ENCODE measurements around the gene SEC31A.
"Not testable (repeated sequence)": the region's sequence is repeated elsewhere in the genome, so short reads cannot be mapped to it uniquely, and the experiment has no call there.

SEC31A gene

GRCh38 chr4:82833696-82834313, 57.1 kb downstream of the SEC31A start:
- DNase-seq = no peak

DNA sequence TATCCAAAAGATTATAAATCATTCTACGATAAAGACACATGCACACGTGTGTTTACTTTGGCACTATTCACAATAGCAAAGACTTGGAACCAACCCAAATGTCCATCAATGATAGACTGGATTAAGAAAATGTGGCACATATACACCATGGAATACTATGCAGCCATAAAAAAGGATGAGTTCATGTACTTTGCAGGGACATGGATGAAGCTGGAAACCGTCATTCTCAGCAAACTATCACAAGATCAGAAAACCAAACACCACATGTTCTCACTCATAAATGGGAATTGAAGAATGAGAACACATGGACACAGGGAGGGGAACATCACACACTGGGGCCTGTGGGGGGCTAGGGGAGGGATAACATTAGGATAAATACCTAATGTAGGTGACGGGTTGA, 57.9 kb downstream of the SEC31A start:
- not testable (repeated sequence) for DNase-seq

- DNase-seq = no peak
Observed at GRCh38 chr4:82825425-82825824, 65.5 kb downstream of the SEC31A start.

- no peak for DNase-seq
Observed at GRCh38 chr4:82823062-82823461, 67.9 kb downstream of the SEC31A start.

DNA sequence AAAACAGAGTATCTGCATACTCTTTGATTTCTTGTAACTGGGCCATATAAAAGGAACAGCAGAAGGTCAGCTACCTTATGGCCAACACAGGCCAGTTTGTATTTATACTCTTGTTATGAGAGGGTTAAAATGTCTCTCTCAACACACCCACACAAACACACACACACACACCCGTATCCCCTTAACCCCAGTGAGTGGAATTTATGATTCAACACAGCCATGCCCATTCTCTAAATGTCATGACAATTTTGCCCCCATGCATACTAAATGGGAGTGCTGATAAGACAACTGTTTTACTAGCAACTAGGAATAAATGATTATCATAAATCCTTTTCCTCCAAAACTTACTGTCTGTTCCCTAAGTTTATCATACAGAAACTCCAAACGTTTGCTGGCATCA, 70.3 kb downstream of the SEC31A start:
- DNase-seq = no peak

DNA sequence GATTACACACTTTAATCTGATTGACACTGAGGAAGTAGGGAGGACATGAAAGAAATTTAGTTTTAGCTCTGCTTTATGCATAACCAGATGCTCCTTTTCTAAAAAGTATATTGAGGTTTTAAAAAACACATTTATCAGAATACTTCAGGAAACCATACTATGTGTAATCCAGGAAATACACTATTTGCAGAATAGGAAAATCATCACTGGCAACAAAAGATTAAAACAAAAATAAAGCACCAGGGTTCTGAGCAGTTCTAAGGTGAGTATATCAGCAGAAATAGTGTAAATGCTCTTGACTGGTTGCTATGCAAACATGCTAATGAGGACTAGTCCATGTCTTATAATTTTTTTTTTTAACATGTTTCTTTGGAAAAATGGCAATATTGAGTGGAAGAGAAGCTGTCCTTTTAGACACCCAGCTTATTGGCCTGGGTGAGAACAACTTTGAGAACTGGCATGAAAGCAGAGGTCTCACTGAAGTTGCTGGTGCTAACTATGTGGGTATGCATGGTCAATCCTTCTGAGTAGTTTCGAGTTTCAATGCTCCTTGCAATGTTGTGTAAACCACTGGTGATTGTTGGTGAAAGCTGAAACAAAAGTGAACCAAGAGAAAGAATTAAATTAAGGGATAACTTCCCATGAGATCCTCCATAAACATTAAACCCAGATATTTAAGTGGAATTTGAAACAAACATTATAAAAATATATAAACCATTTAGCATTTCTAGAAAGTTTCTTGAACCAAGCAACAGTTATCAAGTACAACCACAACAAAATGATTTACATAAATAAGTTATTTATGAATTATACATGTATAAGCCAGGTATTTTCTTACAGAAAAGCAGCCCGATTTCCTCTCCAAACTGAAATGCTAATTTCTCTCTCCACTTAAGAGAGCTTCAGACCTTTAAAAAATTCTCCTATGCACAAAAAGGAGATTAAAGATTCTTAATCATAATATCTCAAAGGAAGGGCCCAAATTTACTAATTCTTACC, 72.0 kb downstream of the SEC31A start:
- DNase-seq = no peak

DNA sequence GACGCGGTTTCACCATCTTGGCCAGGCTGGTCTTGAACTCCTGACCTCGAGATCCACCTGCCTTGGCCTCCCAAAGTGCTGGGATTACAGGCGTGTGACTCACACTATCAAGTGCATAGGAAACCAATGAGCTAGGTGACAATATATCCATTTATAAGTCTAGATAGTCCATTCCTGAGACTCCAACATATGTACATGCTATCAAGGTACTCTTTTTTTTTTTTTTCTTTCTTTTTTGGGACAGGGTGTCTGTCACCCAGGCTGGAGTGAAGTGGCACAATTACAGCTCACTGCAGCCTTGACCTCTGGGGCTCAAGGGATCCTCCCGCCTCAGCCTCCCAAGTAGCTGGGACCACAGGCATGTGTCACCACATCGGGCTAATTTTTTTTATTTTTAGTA, 74.1 kb downstream of the SEC31A start:
- not testable (repeated sequence) for DNase-seq

GRCh38 chr4:82814034-82814433, 76.9 kb downstream of the SEC31A start:
- no peak for DNase-seq

DNA sequence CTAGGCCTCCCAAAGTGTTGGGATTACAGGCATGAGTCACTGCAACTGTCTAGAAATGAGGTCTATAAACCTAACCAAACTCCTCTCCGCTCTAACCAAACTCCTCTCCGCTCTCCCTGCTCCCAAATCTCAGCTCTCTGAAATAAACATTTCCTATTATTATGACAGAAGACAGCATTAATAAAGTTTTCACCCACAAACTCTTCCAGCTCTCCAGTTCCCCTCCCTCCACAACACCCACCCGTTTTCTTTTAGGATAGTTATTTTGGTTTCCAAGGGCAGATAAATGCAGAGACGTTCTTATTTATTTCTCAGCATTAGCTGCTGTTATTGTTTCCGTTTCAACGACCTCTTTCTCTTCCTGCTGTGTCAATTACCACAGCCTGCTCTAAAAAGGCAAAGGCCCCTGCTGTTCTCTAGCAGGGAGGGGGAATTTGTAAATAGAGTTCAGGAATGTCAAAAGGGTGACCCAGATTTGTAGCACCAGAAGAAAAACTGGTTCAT, 79.1 kb downstream of the SEC31A start:
- DNase-seq = peak; percentile 35

DNA sequence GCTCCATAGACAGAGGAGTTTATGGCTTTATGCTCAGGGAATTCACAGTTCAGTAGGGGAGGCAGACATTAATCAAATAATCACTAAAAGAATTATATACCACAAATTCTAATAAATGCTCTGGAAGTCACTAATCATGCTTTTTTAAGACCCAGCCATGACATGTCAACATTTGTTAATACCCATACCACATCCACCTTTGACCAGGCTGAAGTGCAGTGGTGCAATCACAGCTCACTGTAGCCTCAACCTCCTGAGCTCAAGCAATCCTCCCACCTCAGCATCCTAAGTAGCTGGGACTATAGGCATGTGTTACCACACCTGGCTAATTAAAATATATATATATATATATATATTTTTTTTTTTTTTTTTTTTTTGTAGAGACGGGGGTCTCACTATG, 79.6 kb downstream of the SEC31A start:
- no peak for DNase-seq

DNA sequence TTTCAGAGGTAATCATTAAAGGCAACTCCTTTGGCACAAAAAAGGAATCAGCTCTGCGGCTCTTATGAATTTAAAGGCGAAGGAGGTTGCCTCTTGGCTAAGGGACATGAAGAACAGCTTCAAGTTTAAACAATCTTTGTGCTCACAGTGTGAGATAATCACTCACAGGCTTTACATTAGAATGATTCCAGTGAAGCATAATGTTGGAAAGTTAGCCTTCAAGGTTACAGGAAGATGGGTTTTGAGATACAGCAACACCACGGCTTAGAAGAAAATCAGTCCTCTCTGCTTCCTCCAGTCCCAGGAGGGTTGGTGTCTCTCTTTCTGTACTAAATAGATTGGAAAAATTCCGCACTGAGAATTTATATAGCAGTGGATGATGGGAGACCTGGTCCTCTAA, 80.8 kb downstream of the SEC31A start:
- DNase-seq = no peak

DNA sequence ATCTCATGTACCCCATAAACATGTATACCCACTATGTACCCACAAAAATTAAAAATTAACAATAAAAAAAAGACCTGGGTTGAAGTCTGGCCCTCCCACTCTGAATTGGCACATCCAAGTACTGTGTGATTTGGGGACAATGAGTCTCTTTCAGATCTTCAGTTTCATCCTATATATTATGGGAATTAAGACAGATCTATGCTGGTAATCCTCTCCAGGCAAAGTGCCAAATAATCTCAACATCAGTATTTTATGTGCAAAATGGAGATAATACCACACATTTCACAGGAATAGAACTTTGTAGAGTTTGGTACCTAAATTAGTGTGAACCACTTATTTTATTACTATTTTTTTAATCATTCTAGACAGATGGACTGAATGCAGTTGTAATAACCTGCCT, 81.3 kb downstream of the SEC31A start:
- DNase-seq = no peak

GRCh38 chr4:82803746-82804145, 87.2 kb downstream of the SEC31A start:
- DNase-seq = no peak

- DNase-seq = no peak
Observed at GRCh38 chr4:82802911-82803310, 88.0 kb downstream of the SEC31A start.

GRCh38 chr4:82801910-82802521, 88.9 kb downstream of the SEC31A start:
- DNase-seq = no peak

DNA sequence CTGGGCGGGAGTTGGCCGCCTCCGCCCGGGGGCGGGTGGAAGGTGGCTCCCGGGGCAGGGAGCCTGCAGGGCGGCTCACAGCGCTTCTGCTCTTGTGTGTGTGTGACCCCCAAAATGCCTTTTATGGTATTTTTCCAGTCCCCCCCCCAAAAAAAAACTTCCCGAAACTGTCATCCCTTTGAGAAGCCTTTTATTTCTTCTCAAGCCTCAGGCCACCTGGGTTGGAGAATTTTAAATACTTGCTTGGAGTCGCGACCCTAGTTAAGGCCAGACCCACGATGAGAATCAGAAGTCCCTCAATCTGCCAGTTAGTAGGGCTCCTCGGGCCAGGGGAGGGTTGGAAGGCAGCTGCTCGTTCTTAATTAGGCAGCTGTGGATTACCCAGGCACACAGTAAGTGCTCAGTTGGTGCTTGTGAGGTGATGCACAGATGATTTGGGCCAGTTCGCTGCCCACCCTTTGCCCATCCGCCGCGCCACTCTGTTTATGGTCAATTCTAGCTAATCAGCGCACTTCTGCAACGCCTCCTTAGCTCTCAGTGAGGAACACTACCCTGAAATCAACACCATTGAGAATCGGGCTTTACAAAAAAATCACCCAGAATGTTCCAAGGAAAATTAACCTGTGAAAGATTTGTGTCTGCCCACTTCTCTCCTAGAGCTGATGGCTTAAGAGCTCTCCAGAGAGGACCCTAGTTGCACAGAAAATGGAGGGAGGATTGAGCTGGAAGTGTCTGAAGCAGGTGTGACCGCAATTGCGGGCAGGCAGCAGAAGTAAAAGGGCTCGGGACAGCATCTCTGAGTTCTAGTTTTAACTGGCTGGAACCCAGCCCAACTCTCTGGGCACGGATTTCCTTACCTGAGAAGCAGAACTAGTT, 91.7 kb downstream of the SEC31A start:
- no peak for DNase-seq

DNA sequence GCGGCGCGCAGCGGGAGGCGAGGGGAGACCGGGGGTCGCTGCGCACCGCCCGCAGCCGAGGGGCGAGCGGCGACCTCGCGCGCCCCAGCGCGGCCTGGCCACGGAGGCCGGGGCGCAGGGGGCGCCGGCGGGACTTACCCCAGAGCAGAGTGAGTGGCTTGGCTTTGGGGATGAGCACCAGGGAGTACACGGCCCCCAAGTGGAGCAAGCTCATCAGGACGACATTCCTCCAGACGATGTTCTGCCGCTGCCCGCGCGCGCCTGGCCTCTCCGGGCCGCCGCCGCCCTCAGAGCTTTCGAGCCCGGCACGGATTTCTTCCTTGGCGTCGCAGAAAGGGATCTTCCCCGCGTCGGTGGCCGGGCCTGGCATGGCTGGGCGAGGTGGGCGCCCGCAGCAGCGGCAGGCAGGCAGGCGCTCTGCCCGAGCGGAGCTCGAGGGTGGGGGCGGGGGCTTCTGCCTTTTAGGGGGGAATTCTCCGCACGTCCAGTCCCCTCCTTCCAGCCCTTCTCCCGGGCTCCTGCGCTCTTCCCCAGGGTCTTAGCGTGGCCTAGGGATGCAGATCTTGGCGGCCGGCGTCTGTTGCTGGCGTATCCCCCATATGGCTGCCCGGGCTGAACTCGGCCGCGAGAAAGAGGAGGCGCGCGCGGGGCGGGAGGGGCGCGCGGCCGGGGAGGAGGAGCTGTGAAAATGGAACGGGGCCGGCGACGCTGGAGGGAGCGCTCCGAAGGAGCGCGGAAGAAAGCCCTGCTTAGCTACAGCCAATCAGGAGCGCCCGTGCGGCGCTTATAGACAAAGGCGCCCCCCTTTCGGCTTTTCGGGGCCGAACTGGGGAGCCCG, 92.6 kb downstream of the SEC31A start, which contains the start of gene SCD5:
TSS of gene SCD5 (minus strand) at position 629 of the 838 bp plus-strand sequence. CDS start at position 370, 259 bp downstream.
- no peak for DNase-seq

DNA sequence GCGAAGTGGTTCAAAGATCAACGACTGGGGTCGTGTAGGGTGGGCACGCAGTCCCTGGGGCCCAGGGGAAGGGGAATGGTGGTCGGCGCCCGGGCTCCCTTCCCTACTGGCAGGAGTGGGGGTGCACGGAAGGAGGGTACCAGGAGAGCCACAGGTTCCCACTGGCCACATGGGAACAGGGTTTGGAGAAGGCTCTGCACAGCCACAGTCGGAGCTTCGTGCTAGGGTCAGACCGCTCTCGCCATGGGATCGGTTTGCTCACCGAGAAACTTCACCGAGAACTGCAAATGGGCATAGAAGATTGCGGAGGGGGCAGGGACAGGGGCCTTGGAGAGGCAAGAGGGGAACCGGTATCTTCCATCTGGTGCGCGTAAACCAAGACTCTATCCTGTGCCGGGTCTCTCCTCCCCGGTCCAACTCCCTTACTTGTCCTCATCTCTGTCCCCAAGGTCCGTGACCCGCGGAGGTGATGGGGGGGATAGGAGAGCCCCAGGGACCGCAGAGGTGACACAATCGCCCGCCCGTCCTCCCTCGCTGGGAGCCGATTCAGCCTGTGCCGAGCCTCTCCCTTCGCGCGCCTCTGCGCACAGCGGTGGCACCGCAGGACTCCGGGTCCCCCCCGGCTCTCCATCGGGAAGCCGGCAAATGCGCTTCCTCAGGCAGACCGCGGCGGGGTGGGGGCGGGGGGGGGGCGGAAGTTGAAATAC, 93.4 kb downstream of the SEC31A start:
- no peak for DNase-seq

GRCh38 chr4:82797040-82797404, 93.9 kb downstream of the SEC31A start:
- no peak for DNase-seq

- DNase-seq = no peak
Observed at GRCh38 chr4:82792912-82793649, 97.9 kb downstream of the SEC31A start.

Measured in NCI-H2029 treated with DMSO at 0.1 percent for 48 hours (cell line).